ENCODE measurements around the gene DDX10.

DNA sequence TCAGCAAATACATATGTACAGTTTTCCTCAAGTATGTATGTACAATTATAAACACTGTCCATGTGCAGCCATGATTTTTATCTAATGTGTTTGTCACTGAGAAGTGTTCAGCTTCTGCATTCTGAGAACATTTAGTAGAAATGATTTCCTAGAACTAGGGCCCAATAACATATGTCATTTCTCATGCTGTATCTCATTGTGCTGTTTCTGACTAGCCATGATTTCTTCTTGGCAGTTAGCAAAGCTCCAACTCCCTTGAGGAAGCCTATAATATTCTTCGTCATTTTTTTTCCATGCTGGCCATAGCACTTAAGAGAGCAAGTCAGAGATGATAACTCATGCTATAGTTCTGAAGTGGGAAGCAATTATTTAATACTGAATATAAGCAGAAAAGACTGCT, 187.8 kb downstream of the DDX10 start:
- TF ChIP-seq POLR2A (IDR thresholded peaks at IDR 0.05) (no peak), CTCF (IDR thresholded peaks at IDR 0.05) (no peak)

Measured in testis (tissue), 2 donors.